HepG2 (cell line): ENCODE results near the gene LRRC3. TPM values are rescaled to one million over a fixed set of nuclear protein-coding genes. Genes with fewer than 3 reads are reported as not detected.

Experiments
- CC2D1A ChIP-seq: sonication (generic); formaldehyde crosslinking; IDR thresholded peaks from 2 replicates; pipeline ENCODE4 v1.8.1; 2023; ENCODE audit warnings: mild to moderate bottlenecking, missing genetic modification reagents
- CREM ChIP-seq, 2 experiments: sonication (generic) in 1 of 2; formaldehyde crosslinking in 1 of 2; IDR thresholded peaks; 2 replicates each; pipeline versions ENCODE4 v1.4.0 to v1.6.1; 2016 to 2020; ENCODE audit warnings: antibody characterized with exemption in 1 of 2, mild to moderate bottlenecking in 1 of 2, missing genetic modification reagents in 1 of 2
- EED ChIP-seq: sonication (generic); formaldehyde crosslinking; IDR thresholded peaks from 2 replicates; pipeline ENCODE4 v1.5.0; 2020; ENCODE audit warnings: mild to moderate bottlenecking, missing genetic modification reagents
- IKZF1 ChIP-seq: fragments of 450-650 bp; IDR thresholded peaks from 2 replicates; pipeline ENCODE4 v1.7.1; 2016
- MAFG ChIP-seq: sonication (generic); formaldehyde crosslinking; IDR thresholded peaks from 2 replicates; pipeline ENCODE4 v1.5.1; 2020; ENCODE audit warnings: mild to moderate bottlenecking, missing genetic modification reagents
- MATR3 ChIP-seq: sonication (generic); formaldehyde crosslinking; IDR thresholded peaks from 2 replicates; pipeline ENCODE4 v1.4.0; 2020; ENCODE audit warnings: missing genetic modification reagents
- MXI1 ChIP-seq: IDR thresholded peaks from 3 replicates; pipeline ENCODE4 v1.6.1; 2012; ENCODE audit warnings: low read depth, low read length, inconsistent platforms, borderline replicate concordance
- NFIB ChIP-seq: sonication (generic); formaldehyde crosslinking; IDR thresholded peaks from 2 replicates; pipeline ENCODE4 v1.9.0; 2021; ENCODE audit warnings: missing genetic modification reagents, mild to moderate bottlenecking, borderline replicate concordance
- NR2C2 ChIP-seq: sonication (generic); formaldehyde crosslinking; IDR thresholded peaks from 2 replicates; pipeline ENCODE4 v1.4.0; 2020; ENCODE audit warnings: missing genetic modification reagents, mild to moderate bottlenecking, moderate library complexity, borderline replicate concordance
- PHF21A ChIP-seq: sonication (generic); formaldehyde crosslinking; IDR thresholded peaks from 2 replicates; pipeline ENCODE4 v1.5.0; 2020; ENCODE audit warnings: mild to moderate bottlenecking, missing genetic modification reagents
- RFX3 ChIP-seq: IDR thresholded peaks from 2 replicates; pipeline ENCODE4 v1.6.1; 2016; ENCODE audit warnings: missing biosample characterization, missing genetic modification reagents
- SRSF4 ChIP-seq: fragments of 200-400 bp; formaldehyde crosslinking; IDR thresholded peaks from one replicate; pipeline ENCODE4 v1.6.1; 2018; ENCODE audit warnings: mild to moderate bottlenecking, low read depth, low read length, moderate library complexity; ENCODE audit not compliant: poor library complexity, severe bottlenecking
- TEAD3 ChIP-seq: optimal IDR thresholded peaks from 2 replicates; pipeline ENCODE3; 2016; ENCODE audit warnings: borderline replicate concordance
- THAP8 ChIP-seq: sonication (generic); formaldehyde crosslinking; IDR thresholded peaks from 2 replicates; pipeline ENCODE4 v1.5.1; 2020; ENCODE audit warnings: missing genetic modification reagents, mild to moderate bottlenecking, borderline replicate concordance
- TSC22D2 ChIP-seq: sonication (generic); formaldehyde crosslinking; IDR thresholded peaks from 2 replicates; pipeline ENCODE4 v1.5.1; 2020; ENCODE audit warnings: missing genetic modification reagents, mild to moderate bottlenecking, borderline replicate concordance
- YEATS4 ChIP-seq: sonication (generic); formaldehyde crosslinking; IDR thresholded peaks from 2 replicates; pipeline ENCODE4 v1.4.0; 2020; ENCODE audit warnings: missing genetic modification reagents, borderline replicate concordance
- ZNF253 ChIP-seq: sonication (generic); formaldehyde crosslinking; IDR thresholded peaks from 2 replicates; pipeline ENCODE4 v1.8.0; 2022; ENCODE audit warnings: mild to moderate bottlenecking, missing genetic modification reagents, borderline replicate concordance
- ZNF326 ChIP-seq: sonication (generic); formaldehyde crosslinking; IDR thresholded peaks from 2 replicates; pipeline ENCODE4 v1.4.0; 2020; ENCODE audit warnings: missing genetic modification reagents, borderline replicate concordance
- ZNF703 ChIP-seq: sonication (generic); formaldehyde crosslinking; IDR thresholded peaks from 2 replicates; pipeline ENCODE4 v1.5.1; 2020; ENCODE audit warnings: missing genetic modification reagents, mild to moderate bottlenecking, moderate library complexity, borderline replicate concordance
- ZNF704 ChIP-seq: sonication (generic); formaldehyde crosslinking; IDR thresholded peaks from 2 replicates; pipeline ENCODE4 v1.8.1; 2023; ENCODE audit warnings: mild to moderate bottlenecking, inconsistent platforms, moderate library complexity, missing genetic modification reagents, borderline replicate concordance
- ZNF713 ChIP-seq: sonication (generic); formaldehyde crosslinking; IDR thresholded peaks from 2 replicates; pipeline ENCODE4 v1.4.0; 2020; ENCODE audit warnings: mild to moderate bottlenecking, missing genetic modification reagents
- ZNF766 ChIP-seq: sonication (generic); formaldehyde crosslinking; IDR thresholded peaks from 2 replicates; pipeline ENCODE4 v1.5.0; 2020; ENCODE audit warnings: missing genetic modification reagents, borderline replicate concordance
- ZNF775 ChIP-seq: sonication (generic); formaldehyde crosslinking; IDR thresholded peaks from 2 replicates; pipeline ENCODE4 v1.4.0; 2020; ENCODE audit warnings: missing genetic modification reagents, mild to moderate bottlenecking, moderate library complexity, borderline replicate concordance
- ZNF816 ChIP-seq: sonication (generic); formaldehyde crosslinking; IDR thresholded peaks from 2 replicates; pipeline ENCODE4 v1.8.0; 2022; ENCODE audit warnings: missing genetic modification reagents, mild to moderate bottlenecking, borderline replicate concordance
- polyA plus RNA-seq, 8 experiments: library from polyadenylated mRNA; depleted of rRNA in 3 of 8; stranded (reverse) in 7 of 8; unstranded in 1 of 8; fragments of >200 nt; fragmentation: Illumina TruSeq in 4 of 8; extraction: Trizol in 4 of 8; gene quantifications; 2 replicates each; pipeline versions ENCODE4 v1.2.1 to v1.2.3, GENCODE V29; 2011 to 2016; ENCODE audit warnings: low read depth in 4 of 8, missing spikeins in 1 of 8, mixed read lengths in 1 of 8; ENCODE audit not compliant: insufficient read depth in 1 of 8
- total RNA-seq, 5 experiments: library from RNA; depleted of rRNA; stranded (reverse); fragments of >200 nt; fragmentation: Illumina TruSeq; extraction: Trizol; gene quantifications; 2 replicates each; pipeline ENCODE4 v1.2.3, GENCODE V29; 2016; ENCODE audit warnings: low read depth in 1 of 5
- TF ChIP-seq, protein P1 (sequence below): IDR thresholded peaks from 2 replicates; pipeline ENCODE4 v1.6.1; 2016; ENCODE audit warnings: mild to moderate bottlenecking, missing biosample characterization, missing genetic modification reagents
- TF ChIP-seq, protein P2 (sequence below): sonication (generic); formaldehyde crosslinking; IDR thresholded peaks from 2 replicates; pipeline ENCODE4 v1.4.0; 2020; ENCODE audit warnings: missing genetic modification reagents, borderline replicate concordance

Gene LRRC3
- total and polyA plus RNA-seq, 2 of the 13 experiments (the other 11 are each of a cell fraction or from before 2014, with no cell fraction given) = 4.8 to 16.5 TPM

- no peak for TF ChIP-seq CC2D1A (CRISPR knock-in tag)
- TF ChIP-seq NFIB (CRISPR knock-in tag) = no peak
- no peak for TF ChIP-seq RFX3
- peak; percentile 86 for TF ChIP-seq PHF21A (CRISPR knock-in tag)
- peak; percentile 68 for TF ChIP-seq YEATS4 (CRISPR knock-in tag)
- TF ChIP-seq MAFG (CRISPR knock-in tag) = no peak
- TF ChIP-seq CREM (IDR thresholded peaks at IDR 0.05) = peak; percentile 71
- TF ChIP-seq CREM (CRISPR knock-in tag; IDR thresholded peaks at IDR 0.05) = no peak
- TF ChIP-seq ZNF775 (CRISPR knock-in tag) = no peak
- TF ChIP-seq SRSF4 = no peak
- TF ChIP-seq, protein P1, sequence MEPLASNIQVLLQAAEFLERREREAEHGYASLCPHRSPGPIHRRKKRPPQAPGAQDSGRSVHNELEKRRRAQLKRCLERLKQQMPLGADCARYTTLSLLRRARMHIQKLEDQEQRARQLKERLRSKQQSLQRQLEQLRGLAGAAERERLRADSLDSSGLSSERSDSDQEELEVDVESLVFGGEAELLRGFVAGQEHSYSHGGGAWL (CRISPR knock-in tag) = no peak
- 0 out of 2 replicates have a peak, but pooled peaks have one; percentile 62 for TF ChIP-seq ZNF766 (CRISPR knock-in tag)
- no peak for TF ChIP-seq IKZF1
- no peak for TF ChIP-seq EED (CRISPR knock-in tag)
- TF ChIP-seq ZNF704 = 0 out of 2 replicates have a peak, but pooled peaks have one; percentile 28
- no peak for TF ChIP-seq MATR3 (CRISPR knock-in tag)
- no peak for TF ChIP-seq ZNF703 (CRISPR knock-in tag)
- TF ChIP-seq, protein P2, sequence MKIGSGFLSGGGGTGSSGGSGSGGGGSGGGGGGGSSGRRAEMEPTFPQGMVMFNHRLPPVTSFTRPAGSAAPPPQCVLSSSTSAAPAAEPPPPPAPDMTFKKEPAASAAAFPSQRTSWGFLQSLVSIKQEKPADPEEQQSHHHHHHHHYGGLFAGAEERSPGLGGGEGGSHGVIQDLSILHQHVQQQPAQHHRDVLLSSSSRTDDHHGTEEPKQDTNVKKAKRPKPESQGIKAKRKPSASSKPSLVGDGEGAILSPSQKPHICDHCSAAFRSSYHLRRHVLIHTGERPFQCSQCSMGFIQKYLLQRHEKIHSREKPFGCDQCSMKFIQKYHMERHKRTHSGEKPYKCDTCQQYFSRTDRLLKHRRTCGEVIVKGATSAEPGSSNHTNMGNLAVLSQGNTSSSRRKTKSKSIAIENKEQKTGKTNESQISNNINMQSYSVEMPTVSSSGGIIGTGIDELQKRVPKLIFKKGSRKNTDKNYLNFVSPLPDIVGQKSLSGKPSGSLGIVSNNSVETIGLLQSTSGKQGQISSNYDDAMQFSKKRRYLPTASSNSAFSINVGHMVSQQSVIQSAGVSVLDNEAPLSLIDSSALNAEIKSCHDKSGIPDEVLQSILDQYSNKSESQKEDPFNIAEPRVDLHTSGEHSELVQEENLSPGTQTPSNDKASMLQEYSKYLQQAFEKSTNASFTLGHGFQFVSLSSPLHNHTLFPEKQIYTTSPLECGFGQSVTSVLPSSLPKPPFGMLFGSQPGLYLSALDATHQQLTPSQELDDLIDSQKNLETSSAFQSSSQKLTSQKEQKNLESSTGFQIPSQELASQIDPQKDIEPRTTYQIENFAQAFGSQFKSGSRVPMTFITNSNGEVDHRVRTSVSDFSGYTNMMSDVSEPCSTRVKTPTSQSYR (CRISPR knock-in tag) = peak; percentile 64; the same call in 1 of the 2 replicates
- TF ChIP-seq NR2C2 (CRISPR knock-in tag) = no peak
- TF ChIP-seq ZNF253 (CRISPR knock-in tag) = no peak
- TF ChIP-seq TEAD3 (CRISPR knock-in tag) = peak; percentile 90
- TF ChIP-seq ZNF326 (CRISPR knock-in tag) = no peak
- TF ChIP-seq TSC22D2 = no peak
- no peak for TF ChIP-seq ZNF713 (CRISPR knock-in tag)
- TF ChIP-seq THAP8 = no peak
- TF ChIP-seq ZNF816 (CRISPR knock-in tag) = no peak
- TF ChIP-seq MXI1 = peak; percentile 93; the same call in 2 of the 3 replicates
Measured at GRCh38 chr21:44505673-44506278, 50.5 kb downstream of the LRRC3 start (continued).
